ENCODE measurements around the gene STK17A.
"Not testable (repeated sequence)": the region's sequence is repeated elsewhere in the genome, so short reads cannot be mapped to it uniquely, and the experiment has no call there.

STK17A gene

GRCh38 chr7:43568529-43568928 lies 14.4 kb upstream of the STK17A start:
- DNase-seq (ENCODE audit: low read depth in 2 of 2): no peak

- no peak for DNase-seq (ENCODE audit: low read depth in 2 of 2)
Measured at GRCh38 chr7:43569424-43569823, 13.5 kb upstream of the STK17A start.

- no peak for DNase-seq (ENCODE audit: low read depth in 2 of 2)
Measured at GRCh38 chr7:43570688-43571365, 12.1 kb upstream of the STK17A start.

DNA sequence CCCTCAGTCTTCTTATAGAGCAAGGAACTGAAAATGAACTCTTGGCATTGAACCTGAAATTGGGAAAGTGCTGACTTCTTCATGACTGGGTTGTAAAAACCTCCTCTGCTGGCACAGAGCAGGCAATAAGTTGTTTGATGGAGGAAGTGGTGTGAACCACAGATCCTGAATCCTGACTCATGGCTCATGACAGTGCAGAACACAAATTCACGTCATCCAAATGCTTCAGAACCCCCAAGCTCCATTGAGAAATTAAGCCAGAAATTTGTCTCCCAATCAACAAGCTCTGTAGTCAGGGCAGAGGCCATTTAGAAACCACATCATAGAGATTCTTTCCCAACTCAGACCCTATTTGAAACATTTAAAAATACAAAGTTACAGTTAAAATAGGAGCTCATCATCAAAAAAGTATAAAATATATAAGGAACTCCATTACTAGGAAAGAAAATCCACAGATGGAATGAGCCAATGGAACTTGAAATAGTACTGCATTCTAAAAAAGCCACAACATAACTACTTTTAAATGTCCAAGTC lies 10.3 kb upstream of the STK17A start:
- DNase-seq (ENCODE audit: low read depth in 2 of 2): no peak

- not testable (repeated sequence) for DNase-seq (ENCODE audit: low read depth in 2 of 2)
Measured at GRCh38 chr7:43573832-43574231, 9.1 kb upstream of the STK17A start.

- no peak for DNase-seq (ENCODE audit: low read depth in 2 of 2)
Measured at GRCh38 chr7:43575506-43575905, 7.4 kb upstream of the STK17A start.

- DNase-seq (ENCODE audit: low read depth in 2 of 2): no peak
Measured at GRCh38 chr7:43576241-43576640, 6.7 kb upstream of the STK17A start.

- DNase-seq (ENCODE audit: low read depth in 2 of 2): no peak
Measured at GRCh38 chr7:43577485-43577951, 5.4 kb upstream of the STK17A start.

GRCh38 chr7:43583424-43584194 lies 701 bp downstream of the STK17A start:
- peak; percentile 46 to 49 for DNase-seq (ENCODE audit: low read depth in 2 of 2)

DNA sequence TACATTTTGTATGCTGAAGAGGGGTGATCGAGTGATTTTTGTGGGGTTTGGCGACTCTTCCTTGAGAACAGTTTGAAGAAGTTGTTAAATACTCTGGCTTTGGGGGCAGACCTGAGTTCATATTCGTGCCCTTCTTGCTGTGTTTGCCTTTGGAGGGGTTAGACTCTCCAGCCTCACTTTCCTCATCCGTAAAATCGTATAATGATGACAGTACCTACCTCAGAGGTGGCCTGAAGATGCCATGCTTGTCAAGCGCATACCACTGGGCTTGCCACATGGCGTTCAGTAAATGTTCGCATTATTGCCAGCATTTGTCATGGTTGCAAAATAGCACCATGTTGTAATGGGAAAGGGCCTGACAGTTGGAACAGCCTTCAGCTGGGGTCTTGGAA lies 1.3 kb downstream of the STK17A start:
- no peak for DNase-seq (ENCODE audit: low read depth in 2 of 2)

- DNase-seq (ENCODE audit: low read depth in 2 of 2): not testable (repeated sequence)
Measured at GRCh38 chr7:43584733-43585132, 1.8 kb downstream of the STK17A start.

DNA sequence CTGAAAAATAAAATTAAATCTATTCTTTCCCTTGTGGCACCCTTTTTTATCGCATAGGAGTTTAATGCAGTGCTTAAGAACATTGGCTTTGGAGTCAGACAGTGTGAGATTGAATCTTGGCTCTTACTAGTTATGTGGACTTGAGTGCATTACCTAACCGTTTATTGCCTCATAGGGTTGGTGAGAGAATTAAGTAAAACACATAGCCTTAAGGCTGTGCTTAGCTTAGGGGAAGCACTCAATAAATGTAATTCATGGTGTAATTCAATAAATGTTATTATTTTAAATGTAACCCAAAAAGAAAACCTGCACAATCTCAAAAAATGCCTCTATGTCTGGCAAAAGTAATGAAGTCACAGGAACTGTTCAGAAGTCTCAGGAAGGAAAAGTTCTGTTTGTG lies 2.7 kb downstream of the STK17A start:
- no peak for DNase-seq (ENCODE audit: low read depth in 2 of 2)

DNA sequence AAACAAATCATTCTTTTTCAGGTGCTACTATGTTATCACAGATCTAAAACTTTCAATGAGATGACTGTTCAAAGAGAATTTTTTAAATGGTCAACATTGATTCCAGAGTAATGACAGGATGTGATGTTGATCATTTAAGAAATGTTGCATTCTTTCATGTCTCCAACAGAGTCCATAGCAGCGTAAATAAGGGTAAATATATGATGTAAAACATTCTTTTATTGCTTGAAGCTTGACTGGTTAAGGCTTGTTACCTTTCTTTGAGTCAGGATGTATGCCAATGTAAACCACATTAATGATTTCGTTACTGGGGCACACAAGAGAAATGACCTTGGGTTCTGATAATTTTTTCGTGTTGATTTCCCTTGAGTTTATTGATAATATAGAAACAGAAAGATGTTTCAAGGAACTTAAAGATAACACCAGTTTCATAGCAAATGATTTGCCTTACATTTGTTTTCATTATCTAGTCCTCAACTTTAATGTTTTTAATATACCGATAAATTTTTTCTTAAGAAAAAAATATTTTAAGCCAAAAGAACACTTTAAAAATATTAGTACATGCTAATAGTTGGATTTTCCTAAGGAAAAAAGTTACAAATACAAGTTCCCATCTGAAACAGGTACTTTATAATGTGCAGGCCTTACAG lies 3.5 kb downstream of the STK17A start:
- no peak for DNase-seq (ENCODE audit: low read depth in 2 of 2)

DNA sequence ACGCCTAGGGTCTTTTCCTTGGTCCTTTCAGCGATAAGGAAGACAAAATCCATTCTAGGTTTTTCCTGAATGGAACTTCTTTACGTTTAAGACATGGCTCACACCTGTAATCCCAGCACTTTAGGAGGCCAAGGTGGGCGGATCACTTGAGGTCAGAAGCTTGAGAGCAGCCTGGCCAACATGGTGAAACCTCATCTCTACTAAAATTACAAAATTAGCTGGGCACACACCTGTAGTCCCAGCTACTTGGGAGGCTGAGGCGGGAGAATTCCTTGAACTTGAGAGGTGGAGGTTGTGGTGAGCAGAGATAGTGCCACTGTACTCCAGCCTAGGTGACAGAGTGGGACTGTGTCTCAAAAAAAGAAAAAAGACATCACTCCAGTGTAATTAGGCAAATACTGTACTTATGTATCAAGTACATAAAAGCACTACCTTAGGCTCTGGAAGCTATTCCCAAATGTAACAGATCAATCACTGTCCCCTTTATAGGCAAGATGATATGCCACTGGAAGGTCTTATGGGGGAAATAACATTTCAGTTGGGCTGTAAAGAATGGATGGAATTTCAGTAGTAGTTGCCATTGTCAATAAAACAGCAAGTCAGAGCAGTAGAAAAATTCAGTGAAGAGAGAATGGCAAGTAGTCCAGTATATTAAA lies 5.7 kb downstream of the STK17A start:
- no peak for DNase-seq (ENCODE audit: low read depth in 2 of 2)

- DNase-seq (ENCODE audit: low read depth in 2 of 2): no peak
Measured at GRCh38 chr7:43589133-43589478, 6.2 kb downstream of the STK17A start.

- no peak for DNase-seq (ENCODE audit: low read depth in 2 of 2)
Measured at GRCh38 chr7:43589728-43590127, 6.8 kb downstream of the STK17A start.

DNA sequence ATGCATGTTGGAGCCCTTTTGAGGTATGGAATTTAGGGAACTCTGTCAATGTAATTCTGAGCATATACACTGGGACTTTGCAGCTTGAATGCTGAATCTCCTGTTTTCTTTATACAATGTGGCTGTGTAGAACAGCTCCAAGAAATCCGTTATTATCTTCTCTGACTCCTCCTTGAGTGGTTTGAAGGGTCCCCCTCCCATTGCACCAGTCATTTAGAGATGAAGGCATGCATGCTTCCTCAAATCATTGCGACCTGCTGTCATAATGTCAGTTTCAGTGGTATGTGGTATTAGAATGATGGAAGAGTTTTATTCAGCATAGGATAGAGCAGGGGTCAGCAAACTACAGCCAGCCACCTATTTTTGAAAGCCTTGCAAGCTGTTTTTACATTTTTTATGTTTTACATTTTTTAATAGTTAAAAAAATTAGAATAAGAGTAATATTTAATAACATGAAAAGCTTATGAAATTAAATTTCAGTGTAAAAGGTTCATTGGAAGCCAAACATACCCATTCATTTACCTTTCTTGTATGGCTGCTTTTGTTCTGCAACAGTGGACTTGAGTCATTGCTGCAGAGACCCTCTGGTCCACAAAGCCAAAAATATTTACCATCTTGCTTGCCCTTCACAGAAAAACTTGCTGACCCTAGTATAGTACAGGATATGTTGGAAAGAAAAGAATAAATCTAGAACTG lies 8.1 kb downstream of the STK17A start:
- DNase-seq (ENCODE audit: low read depth in 2 of 2): peak in 1 of 2 donors; percentile 40

DNA sequence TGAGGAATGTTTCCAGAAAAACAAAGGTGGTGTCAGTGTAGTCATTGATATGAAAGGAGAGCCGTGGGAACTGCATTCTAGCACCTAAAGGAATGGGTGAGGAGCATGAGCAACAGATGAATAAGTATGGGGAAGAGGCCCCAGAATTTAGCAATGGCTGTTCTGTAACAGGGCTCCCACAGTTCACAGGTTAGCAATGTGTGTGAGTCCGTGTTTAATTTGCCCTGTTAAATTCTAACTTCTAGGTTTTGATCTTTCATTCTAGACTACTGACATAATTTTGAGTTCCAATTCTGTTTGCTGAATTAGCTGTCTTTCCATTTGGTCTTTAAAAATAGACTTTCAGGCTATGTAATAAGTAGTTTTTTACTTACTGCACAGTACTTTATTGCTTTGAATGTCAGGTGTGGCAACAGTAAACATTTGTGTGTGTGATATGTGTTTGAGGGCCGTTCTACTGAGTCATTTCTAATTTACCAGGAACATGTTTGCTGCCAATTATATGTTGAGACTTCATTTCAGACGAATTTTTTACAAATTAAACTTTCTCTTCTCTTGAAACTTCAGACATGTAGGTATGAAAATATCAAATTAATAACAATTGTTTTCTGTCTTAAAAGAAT lies 8.8 kb downstream of the STK17A start:
- no peak for DNase-seq (ENCODE audit: low read depth in 2 of 2)

GRCh38 chr7:43592326-43592725 lies 9.4 kb downstream of the STK17A start:
- no peak for DNase-seq (ENCODE audit: low read depth in 2 of 2)

DNA sequence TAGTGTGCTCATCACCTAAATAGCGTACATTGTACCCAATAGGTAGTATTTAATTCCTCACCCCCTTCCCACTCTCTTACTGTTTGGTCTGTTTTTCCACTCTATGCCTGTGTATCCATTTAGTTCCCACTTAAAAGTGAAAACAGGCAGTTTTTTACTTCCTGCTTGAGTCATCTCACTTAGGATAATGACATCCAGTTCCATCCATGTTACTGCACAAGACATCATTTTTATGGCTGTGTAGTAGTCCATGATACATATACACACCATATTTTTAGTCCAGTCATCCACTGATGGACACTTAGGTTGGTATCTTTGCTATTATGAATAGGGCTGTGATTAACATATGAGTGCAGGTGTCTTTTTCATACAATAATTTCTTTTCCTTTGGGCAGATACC lies 10.1 kb downstream of the STK17A start:
- DNase-seq (ENCODE audit: low read depth in 2 of 2): no peak

DNA sequence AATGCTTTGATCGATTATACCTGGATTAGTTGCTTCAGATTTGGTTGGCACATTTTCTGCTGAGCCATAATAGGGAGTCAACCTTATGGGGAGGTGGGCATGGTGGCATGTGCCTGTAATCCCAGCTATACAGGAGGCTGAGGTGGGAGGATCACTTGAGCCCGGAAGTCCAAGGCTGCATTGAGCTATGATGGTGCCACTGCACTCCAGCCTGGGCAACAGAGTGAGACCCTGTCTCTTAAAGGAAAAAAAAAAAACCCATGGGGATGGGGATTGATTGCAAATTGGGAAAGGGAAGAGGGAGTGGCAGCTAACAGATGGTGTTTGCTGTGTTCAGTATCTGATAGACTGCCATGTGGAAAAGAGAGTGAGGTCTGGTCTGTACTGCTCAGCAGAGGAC lies 11.1 kb downstream of the STK17A start:
- DNase-seq (ENCODE audit: low read depth in 2 of 2): no peak
